Measurements from ENCODE around the gene CYP20A1. TPM values are rescaled to one million over a fixed set of nuclear protein-coding genes. Genes with fewer than 3 reads are reported as not detected.
"Not testable (repeated sequence)": the region's sequence is repeated elsewhere in the genome, so short reads cannot be mapped to it uniquely, and the experiment has no call there.

CYP20A1 gene
- total RNA-seq: 10 to 100 TPM; 16.0 to 18.2 TPM

DNA sequence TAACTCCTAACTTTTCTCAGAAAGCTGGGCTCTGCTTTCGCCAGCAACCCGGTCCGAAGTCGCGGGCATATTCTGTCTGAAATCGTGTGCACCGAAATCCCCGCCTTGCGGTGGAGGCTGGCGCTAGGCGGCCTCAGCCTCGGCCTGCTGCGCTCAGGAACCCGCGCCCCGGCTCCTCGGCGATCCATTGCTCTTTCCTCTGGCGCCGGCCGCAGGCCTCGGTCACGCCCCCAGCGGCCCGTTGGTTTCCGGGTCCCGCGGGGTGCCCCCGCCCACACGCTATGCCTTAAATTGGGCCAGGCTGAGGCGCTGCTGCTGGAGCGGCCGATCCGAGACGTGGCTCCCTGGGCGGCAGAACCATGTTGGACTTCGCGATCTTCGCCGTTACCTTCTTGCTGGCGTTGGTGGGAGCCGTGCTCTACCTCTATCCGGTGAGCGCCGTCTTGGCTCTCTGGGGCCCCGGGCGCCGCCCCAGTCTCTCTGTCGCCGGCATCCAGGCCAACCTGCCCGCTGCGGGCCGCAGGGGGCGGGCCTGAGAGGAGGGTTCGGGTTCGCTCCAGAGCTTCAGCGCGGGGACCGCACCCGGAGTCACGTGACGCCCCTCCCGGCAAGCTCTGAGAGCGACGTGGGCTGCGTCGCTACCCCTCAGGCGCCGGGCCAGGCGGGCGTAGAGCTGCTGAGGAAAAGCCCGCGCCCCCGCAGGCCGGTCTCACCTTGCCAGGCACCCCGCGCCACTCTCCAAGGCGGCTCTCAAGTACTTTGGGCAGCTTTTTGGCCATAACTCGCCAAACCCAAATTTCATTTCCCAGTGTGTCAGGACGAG is at the start of gene CYP20A1:
CYP20A1 (plus strand) TSS at position 315 of the 823 bp plus-strand sequence; CDS start at position 360, 45 bp downstream.
- no peaks in the 10 kb centered on the region for H3K27me3 ChIP-seq
- H3K27ac ChIP-seq: peak within 1 kb of the TSS; percentile 93
- peak; percentile 17 for TF ChIP-seq CTCF (IDR thresholded peaks at IDR 0.05)
- H3K9me3 ChIP-seq: no peaks in the 10 kb centered on the region
- intact Hi-C loops (cut with DNase I): no loop called here
- peak; percentile 97 for DNase-seq
- H3K4me3 ChIP-seq: peak within 1 kb of the TSS; percentile 43
- H3K9ac ChIP-seq (ENCODE audit: low read depth in 2 of 2, low read length in 2 of 2): peak within 1 kb of the TSS; percentile 82 to 92
- peaks cover 3% of the 10 kb centered on the region for H3K4me1 ChIP-seq
- H3K36me3 ChIP-seq: no peaks in the 10 kb centered on the region

DNA sequence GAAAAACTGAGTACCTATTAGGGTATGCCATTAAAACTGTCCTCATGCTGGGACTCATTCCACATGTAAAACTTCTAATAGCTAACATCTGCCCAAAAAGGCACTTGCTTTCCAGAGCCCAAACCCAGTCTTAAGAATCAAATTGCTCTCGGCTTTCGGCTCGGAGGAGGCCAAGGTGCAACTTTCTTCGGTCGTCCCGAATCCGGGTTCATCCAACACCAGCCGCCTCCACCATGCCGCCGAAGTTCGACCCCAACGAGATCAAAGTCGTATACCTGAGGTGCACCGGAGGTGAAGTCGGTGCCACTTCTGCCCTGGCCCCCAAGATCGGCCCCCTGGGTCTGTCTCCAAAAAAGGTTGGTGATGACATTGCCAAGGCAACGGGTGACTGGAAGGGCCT is 48.3 kb upstream of the CYP20A1 start:
- DNase-seq; intact Hi-C loops (cut with DNase I); H3K9ac ChIP-seq (ENCODE audit: low read depth in 2 of 2, low read length in 2 of 2); H3K4me3 ChIP-seq; H3K36me3 ChIP-seq; H3K4me1 ChIP-seq; H3K27ac ChIP-seq; H3K9me3 ChIP-seq; H3K27me3 ChIP-seq: not testable (repeated sequence)

DNA sequence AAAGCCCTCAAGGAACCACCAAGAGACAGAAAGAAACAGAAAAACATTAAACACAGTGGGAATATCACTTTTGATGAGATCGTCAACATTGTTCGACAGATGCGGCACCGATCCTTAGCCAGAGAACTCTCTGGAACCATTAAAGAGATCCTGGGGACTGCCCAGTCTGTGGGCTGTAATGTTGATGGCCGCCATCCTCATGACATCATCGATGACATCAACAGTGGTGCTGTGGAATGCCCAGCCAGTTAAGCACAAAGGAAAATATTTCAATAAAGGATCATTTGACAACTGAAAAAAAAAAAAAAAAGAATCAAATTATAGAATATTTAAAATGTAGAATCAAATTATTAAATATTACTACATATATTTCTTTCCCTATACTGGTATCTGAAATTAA is 47.8 kb upstream of the CYP20A1 start:
- H3K27me3 ChIP-seq; DNase-seq; H3K4me1 ChIP-seq; H3K36me3 ChIP-seq; H3K9me3 ChIP-seq; H3K27ac ChIP-seq; intact Hi-C loops (cut with DNase I); H3K9ac ChIP-seq (ENCODE audit: low read depth in 2 of 2, low read length in 2 of 2); H3K4me3 ChIP-seq: not testable (repeated sequence)

DNA sequence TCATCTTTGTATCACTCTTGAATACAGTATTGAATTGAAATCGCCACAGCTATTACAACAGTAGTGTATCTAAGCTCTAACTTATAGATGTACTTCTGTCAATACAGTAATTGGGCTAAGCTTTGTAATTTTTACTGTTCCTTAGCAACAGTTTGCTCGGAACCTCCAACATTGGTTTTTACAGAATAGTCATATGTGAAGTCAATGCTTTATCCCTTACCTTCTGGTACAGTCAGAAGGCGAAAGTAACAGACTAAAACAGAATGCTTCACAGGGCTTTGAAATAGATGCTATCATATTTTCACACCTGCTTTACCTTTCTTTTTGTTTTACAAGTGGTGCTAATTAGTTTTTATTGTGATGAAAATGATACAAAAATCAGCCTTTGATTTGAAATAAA is 46.9 kb upstream of the CYP20A1 start:
- no peak for TF ChIP-seq CTCF (IDR thresholded peaks at IDR 0.05)
- DNase-seq: no peak
- Histone ChIP-seq H3K9me3 (no peaks in the 10 kb centered on the region), H3K36me3 (no peaks in the 10 kb centered on the region), H3K4me3 (no peak overlapping the region), H3K4me1 (no peaks in the 10 kb centered on the region), H3K27ac (no peak overlapping the region), H3K27me3 (no peaks in the 10 kb centered on the region), H3K9ac (ENCODE audit: low read depth in 2 of 2, low read length in 2 of 2) (no peak overlapping the region)
- intact Hi-C loops (cut with DNase I): no loop called here

GRCh38 chr2:203195331-203196036 is 43.3 kb upstream of the CYP20A1 start:
- H3K4me3 ChIP-seq: no peak overlapping the region
- DNase-seq: no peak
- H3K36me3 ChIP-seq: peaks cover 4% of the 10 kb centered on the region
- H3K9me3 ChIP-seq: no peaks in the 10 kb centered on the region
- no peaks in the 10 kb centered on the region for H3K4me1 ChIP-seq
- no peak overlapping the region for H3K9ac ChIP-seq (ENCODE audit: low read depth in 2 of 2, low read length in 2 of 2)
- TF ChIP-seq CTCF (IDR thresholded peaks at IDR 0.05): no peak
- intact Hi-C loops (cut with DNase I): no loop called here
- H3K27ac ChIP-seq: no peak overlapping the region
- H3K27me3 ChIP-seq: no peaks in the 10 kb centered on the region

DNA sequence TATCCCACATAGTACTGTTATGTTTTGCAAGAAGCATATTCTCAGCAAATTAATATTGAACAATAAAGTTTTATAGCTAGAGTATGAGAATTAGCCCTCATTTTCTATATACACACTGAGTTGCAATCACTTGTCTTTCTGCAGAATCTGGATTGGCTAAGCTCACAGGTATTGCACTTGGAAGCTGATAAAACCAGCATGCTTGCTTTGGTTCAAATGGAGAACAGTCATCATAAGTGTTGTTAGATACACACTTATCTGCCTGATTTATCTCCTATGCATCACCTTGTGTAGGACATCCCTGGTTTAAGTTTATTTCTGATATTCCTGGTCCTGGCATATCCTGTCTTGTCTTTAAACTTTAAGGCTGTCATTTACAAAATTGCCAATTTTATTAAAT is 38.0 kb upstream of the CYP20A1 start:
- H3K36me3 ChIP-seq: peaks cover 4% of the 10 kb centered on the region
- no peak overlapping the region for H3K4me3 ChIP-seq
- intact Hi-C loops (cut with DNase I): no loop called here
- TF ChIP-seq CTCF (IDR thresholded peaks at IDR 0.05): no peak
- H3K9me3 ChIP-seq: no peaks in the 10 kb centered on the region
- H3K9ac ChIP-seq (ENCODE audit: low read depth in 2 of 2, low read length in 2 of 2): no peak overlapping the region
- H3K4me1 ChIP-seq: no peaks in the 10 kb centered on the region
- no peak overlapping the region for H3K27ac ChIP-seq
- H3K27me3 ChIP-seq: no peaks in the 10 kb centered on the region
- DNase-seq: no peak

Measured in colonic mucosa (tissue), 4 donors.